ENCODE measurements around the gene C16orf87. TPM values are rescaled to one million over a fixed set of nuclear protein-coding genes. Genes with fewer than 3 reads are reported as not detected.

The C16orf87 gene
- total RNA-seq, 1 donor from 2014 or later: 17.2 TPM

- DNase-seq (ENCODE audit: low spot score, unreplicated experiment): no peak
- no peak overlapping the region for H3K27ac Mint-ChIP-seq
These were observed 16.2 kb downstream of the C16orf87 start for GRCh38 chr16:46814790-46815189.

GRCh38 chr16:46813611-46814010, 17.4 kb downstream of the C16orf87 start:
- H3K4me3 Mint-ChIP-seq (ENCODE audit: low read depth): no peak overlapping the region
- TF ChIP-seq CTCF (IDR thresholded peaks at IDR 0.05; ENCODE audit: unreplicated experiment): no peak
- no peak overlapping the region for H3K27ac Mint-ChIP-seq
- H3K27me3 Mint-ChIP-seq: no peaks in the 10 kb centered on the region
- H3K4me1 Mint-ChIP-seq (ENCODE audit: low read depth): no peaks in the 10 kb centered on the region
- H3K9me3 Mint-ChIP-seq (ENCODE audit: low read depth): peaks cover 10% of the 10 kb centered on the region
- peaks cover 23% of the 10 kb centered on the region for H3K36me3 Mint-ChIP-seq (ENCODE audit: insufficient read depth)
- DNase-seq (ENCODE audit: low spot score, unreplicated experiment): no peak

More at GRCh38 chr16:46814790-46815189, 16.2 kb downstream of the C16orf87 start:
- H3K27me3 Mint-ChIP-seq: no peaks in the 10 kb centered on the region
- peaks cover 23% of the 10 kb centered on the region for H3K36me3 Mint-ChIP-seq (ENCODE audit: insufficient read depth)
- TF ChIP-seq CTCF (IDR thresholded peaks at IDR 0.05; ENCODE audit: unreplicated experiment): no peak
- H3K9me3 Mint-ChIP-seq (ENCODE audit: low read depth): peaks cover 10% of the 10 kb centered on the region
- H3K4me3 Mint-ChIP-seq (ENCODE audit: low read depth): no peak overlapping the region
- no peaks in the 10 kb centered on the region for H3K4me1 Mint-ChIP-seq (ENCODE audit: low read depth)

GRCh38 chr16:46812781-46813540, 18.0 kb downstream of the C16orf87 start:
- Mint-ChIP-seq H3K9me3 (ENCODE audit: low read depth) (peaks cover 10% of the 10 kb centered on the region), H3K36me3 (ENCODE audit: insufficient read depth) (peaks cover 23% of the 10 kb centered on the region), H3K27me3 (no peaks in the 10 kb centered on the region), H3K4me1 (ENCODE audit: low read depth) (no peaks in the 10 kb centered on the region), H3K27ac (no peak overlapping the region), H3K4me3 (ENCODE audit: low read depth) (no peak overlapping the region)
- no peak for TF ChIP-seq CTCF (IDR thresholded peaks at IDR 0.05; ENCODE audit: unreplicated experiment)
- no peak for DNase-seq (ENCODE audit: low spot score, unreplicated experiment)

- DNase-seq (ENCODE audit: low spot score, unreplicated experiment): no peak
- TF ChIP-seq CTCF (IDR thresholded peaks at IDR 0.05; ENCODE audit: unreplicated experiment): no peak
- peaks cover 23% of the 10 kb centered on the region for H3K36me3 Mint-ChIP-seq (ENCODE audit: insufficient read depth)
- H3K4me1 Mint-ChIP-seq (ENCODE audit: low read depth): peaks cover 2% of the 10 kb centered on the region
- peaks cover 10% of the 10 kb centered on the region for H3K9me3 Mint-ChIP-seq (ENCODE audit: low read depth)
- H3K27me3 Mint-ChIP-seq: no peaks in the 10 kb centered on the region
- H3K27ac Mint-ChIP-seq: no peak overlapping the region
- H3K4me3 Mint-ChIP-seq (ENCODE audit: low read depth): no peak overlapping the region
These were observed 19.3 kb downstream of the C16orf87 start for GRCh38 chr16:46811682-46812081.

GRCh38 chr16:46808997-46809396, 22.0 kb downstream of the C16orf87 start:
- no peaks in the 10 kb centered on the region for H3K27me3 Mint-ChIP-seq
- no peak for DNase-seq (ENCODE audit: low spot score, unreplicated experiment)

More at GRCh38 chr16:46808997-46809396, 22.0 kb downstream of the C16orf87 start:
- no peak overlapping the region for H3K4me3 Mint-ChIP-seq (ENCODE audit: low read depth)
- H3K36me3 Mint-ChIP-seq (ENCODE audit: insufficient read depth): peaks cover 10% of the 10 kb centered on the region
- H3K4me1 Mint-ChIP-seq (ENCODE audit: low read depth): peaks cover 5% of the 10 kb centered on the region
- no peak overlapping the region for H3K27ac Mint-ChIP-seq
- TF ChIP-seq CTCF (IDR thresholded peaks at IDR 0.05; ENCODE audit: unreplicated experiment): no peak
- no peaks in the 10 kb centered on the region for H3K9me3 Mint-ChIP-seq (ENCODE audit: low read depth)
